Left lobe of liver (tissue), 2 donors: Measurements from ENCODE around the gene ASPSCR1. TPM values are rescaled to one million over a fixed set of nuclear protein-coding genes. Genes with fewer than 3 reads are reported as not detected.
"Not testable (repeated sequence)": the region's sequence is repeated elsewhere in the genome, so short reads cannot be mapped to it uniquely, and the experiment has no call there.

ENCODE experiments used
- ATAC-seq: fragments of 200-7000 bp; cut with Tn5 transposase; one replicate; pipeline ENCODE4 v1.9.1; 2020; ENCODE audit warnings: mild to moderate bottlenecking, moderate library complexity
- DNase-seq: peaks from one replicate; pipeline ENCODE4 v3.0.0-alpha.2; 2020; ENCODE audit warnings: low spot score
- total RNA-seq: library from RNA; stranded (reverse); gene quantifications from one replicate; pipeline ENCODE4 v1.2.1, GENCODE V29; 2021
- donor health status: DM: no; HTN: no; CAD: no; lungs with moderate emphysema.
- donor health status: DM: no; HTN: yes; CAD: no.

Gene ASPSCR1
- total RNA-seq, 1 donor from 2014 or later, result 62.9 TPM

DNA sequence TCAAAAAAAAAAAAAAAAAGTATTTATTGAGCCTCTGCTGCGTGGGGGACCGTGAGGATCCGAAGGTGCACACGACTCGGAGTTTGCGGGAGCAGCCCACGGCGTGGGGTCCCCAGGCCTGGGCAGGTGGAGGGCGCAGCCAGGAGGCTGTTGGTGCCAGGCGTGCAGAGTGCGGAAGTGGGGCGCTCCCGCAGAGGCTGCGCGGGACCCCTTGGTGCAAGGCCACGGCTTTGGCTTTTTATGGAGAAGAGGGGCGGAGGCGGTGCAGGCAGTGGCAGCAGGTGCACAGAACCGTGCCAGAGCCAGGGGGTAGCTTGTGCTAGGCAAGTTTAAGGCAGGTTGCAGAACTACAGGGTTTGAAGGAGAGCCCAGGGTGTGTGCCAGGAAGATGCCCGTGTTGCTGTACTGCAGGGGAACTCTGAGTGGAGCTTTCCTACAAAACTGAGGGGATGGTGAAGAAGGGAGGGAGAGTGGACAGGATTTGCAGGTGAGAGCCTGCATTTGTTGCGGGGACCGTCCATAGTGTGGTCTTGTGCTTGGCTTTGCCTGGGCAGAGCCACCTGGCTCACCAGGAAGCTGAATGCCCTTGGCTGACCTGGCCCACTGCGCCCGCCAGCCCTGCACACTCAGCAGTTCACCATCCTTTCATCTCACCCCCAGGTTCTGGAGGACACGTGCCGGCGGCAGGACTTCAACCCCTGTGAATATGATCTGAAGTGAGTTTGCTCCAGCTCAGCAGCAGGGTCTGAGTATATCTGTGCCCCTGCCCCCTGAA, 1.3 kb downstream of the ASPSCR1 start:
- peak; percentile 70 for ATAC-seq
- DNase-seq, result peak; percentile 93

DNA sequence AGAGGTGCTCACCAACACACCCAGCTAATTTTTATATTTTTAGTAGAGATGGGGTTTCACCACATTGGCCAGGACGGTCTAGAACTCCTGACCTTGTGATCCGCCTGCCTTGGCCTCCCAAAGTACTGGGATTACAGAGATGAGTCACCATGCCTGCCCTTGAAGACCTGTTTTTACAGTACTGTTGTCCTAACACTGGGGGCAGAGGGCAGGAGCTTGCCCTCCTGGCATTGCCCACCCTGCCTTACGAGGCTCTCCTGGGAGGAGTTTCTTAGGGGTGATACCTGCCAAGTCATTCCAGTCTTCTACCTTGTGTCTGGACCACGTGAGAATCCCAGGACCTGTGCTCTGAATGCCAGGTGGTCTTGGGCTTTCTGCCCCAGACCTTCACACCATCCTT, 2.7 kb downstream of the ASPSCR1 start:
- no peak for ATAC-seq
- DNase-seq, result no peak

DNA sequence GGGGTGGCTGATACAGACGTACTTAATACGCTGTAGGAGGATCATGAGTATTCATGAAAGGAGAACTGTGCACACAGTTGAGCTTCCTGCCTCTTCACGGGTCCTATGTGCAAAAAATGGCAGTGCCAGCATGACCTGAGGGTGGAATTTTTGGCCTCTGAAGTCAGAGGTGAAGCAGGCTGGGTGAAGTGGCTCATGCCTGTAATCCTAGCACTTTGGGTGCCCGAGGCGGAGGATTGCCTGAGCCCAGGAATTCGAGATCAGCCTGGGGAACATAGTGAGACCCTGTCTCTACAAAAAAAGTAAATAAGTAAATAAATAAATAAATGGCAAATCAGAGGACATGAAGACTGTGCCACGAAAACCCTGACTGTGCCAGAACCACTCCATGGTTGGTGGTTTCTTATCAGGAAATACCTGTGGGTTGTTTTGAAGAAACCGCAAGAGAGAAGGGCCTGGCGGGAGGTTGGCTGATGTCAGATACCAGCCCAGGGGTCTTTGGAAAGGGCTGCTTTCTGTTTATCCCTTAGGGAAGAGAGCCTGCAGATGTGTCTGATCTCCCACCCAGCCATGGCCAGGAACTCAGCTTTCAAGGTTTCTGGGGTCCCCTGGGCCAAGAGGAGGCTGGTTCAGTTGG, 3.4 kb downstream of the ASPSCR1 start:
- DNase-seq (no peak), ATAC-seq (no peak)

DNA sequence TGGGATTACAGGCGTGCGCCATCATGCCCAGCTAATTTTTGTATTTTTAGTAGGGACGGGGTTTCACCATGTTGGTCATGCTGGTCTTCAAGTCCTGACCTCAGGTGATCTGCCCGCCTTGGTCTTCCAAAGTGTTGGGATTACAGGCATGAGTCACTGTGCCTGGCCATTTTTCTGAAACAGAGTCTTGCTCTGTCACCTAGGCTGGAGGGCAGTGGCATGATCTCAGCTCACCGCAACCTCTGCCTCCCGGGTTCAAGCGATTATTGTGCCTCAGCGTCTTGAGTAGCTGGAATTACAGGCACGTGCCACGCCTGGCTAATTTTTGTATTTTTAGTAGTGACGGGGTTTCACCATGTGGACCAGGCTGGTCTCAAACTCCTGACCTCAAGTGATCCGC, 4.1 kb downstream of the ASPSCR1 start:
- not testable (repeated sequence) for DNase-seq, ATAC-seq

DNA sequence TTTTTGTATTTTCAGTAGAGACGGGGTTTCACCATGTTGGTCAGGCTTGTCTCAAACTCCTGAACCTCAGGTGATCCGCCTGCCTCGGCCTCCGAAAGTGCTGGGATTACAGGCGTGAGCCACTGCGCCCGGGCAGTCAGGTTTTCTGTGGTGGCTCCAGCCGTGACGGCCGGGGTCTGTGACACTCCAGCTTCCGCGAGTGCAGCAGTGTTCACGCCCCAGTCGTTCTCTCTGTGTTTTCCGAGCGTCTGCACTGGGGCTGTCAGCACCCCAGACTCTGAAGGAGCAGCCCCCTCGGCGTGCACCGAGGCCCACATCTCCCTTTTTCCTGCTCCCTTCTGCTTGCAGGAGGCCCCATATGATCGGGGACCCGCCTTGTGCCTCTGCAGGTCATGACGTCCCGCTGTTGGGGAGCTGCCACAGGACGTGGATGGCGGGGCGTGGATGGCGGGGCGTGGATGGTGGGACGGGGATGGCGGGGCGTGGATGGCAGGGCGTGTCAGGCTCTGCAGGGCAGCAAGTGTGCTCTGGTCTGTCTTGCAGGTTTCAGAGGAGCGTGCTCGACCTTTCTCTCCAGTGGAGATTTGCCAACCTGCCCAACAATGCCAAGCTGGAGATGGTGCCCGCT, 5.7 kb downstream of the ASPSCR1 start:
- ATAC-seq (no peak), DNase-seq (no peak)

DNA sequence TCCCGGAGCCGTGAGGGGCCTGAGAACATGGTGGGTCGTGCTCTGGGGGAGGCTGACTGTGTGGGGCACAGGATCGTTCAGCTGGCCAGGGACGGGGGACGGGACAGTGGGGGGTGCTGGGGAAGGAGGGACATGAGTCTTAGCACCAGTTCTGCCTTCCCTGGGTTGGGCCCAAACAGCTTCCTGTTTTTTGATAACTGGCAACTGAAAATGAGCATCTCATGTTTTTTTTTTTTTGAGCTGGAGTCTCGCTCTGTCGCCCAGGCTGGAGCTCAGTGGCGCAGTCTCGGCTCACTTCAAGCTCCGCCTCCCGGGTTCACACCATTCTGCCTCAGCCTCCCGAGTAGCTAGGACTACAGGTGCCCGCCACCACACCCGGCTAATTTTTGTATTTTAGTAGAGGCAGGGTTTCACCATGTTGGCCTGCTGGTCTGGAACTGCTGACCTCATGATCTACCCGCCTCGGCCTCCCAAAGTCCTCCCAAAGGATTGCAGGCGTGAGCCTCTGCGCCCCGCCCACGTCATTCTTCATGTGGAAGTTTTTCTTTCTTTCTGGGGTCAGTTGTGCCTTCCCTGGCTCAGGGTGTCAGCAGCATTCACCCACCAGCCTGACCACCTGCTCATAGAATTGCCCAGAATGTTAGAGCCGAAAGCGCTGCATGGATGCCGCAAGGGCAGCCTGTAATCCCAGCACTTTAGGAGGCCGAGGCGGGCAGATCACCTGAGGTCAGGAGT, 6.4 kb downstream of the ASPSCR1 start:
- DNase-seq (no peak), ATAC-seq (no peak)

DNA sequence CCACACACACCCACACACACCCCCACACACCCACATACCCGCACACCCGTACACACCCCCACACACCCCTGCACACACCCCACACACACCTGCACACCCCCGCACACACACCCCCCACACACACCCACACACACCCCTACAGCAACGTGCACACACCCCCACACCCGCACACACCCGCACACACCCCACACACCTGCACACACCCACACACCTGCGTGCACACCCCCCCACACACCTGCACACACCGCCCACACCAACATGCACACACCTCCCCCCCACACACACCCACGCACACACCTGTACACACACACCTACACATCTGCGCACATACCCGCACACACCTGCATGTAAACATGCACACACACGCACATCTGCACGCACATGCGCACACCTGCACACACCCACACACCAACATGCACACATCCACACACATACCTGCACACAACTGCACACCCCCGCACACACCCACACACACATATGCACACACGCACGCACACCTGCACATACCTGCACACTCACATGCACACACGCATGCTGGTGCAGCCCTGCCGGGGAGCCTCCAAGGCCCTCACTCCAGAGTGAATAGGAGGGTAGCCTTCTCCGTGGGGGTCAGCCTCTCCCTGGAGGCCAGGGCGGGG, 7.5 kb downstream of the ASPSCR1 start:
- DNase-seq (no peak), ATAC-seq (no peak)

DNA sequence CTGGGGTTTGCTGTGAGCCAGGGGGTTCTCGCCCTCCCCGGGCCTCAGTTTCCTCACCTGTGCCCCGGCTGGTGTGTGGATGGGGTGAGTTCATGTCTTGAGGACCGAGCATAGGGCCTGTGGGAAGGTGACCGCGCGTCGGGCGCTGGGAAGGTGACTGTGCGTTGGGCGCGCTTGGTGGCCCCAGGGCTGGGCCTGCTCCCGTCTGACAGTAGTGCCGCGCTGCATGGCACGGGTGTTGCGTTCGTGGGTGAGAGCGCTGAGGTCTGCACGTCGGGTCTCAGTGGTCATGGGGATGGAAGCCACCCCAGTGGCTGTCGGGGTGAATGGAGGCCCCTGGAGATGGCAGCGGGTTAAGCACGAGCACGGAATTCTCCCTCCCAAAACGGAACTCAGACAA, 9.2 kb downstream of the ASPSCR1 start:
- ATAC-seq, result no peak
- no peak for DNase-seq

DNA sequence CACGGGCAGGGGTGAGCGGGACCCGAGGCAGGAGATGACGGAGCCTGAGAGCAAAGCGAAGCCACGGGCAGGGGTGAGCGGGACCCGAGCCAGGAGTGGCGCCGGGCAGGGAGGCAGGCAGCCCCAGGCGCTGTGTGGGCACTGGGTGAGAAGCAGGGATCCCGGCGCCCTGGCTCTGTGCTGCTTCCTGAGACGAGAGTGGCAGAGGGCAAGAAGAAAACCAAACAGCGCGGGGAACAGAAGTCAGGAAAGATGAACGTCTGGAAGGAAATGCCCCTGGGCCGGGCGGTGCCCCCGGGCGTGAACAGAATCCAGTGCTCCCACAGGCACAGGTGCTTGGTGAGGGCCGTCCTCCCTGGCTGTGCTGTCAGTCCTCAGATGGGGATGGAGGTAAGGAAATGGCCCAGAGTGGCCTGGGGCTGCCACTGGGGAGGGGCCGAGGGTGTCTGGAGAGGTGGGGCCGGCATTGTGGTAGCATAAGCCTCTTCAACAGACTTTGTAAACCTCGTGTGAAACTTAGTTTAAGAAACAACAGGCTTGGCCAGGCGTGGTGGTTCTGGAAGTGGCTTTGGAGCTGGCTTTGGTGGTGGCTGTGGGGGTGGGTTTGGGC, 9.8 kb downstream of the ASPSCR1 start:
- DNase-seq (no peak), ATAC-seq (no peak)

DNA sequence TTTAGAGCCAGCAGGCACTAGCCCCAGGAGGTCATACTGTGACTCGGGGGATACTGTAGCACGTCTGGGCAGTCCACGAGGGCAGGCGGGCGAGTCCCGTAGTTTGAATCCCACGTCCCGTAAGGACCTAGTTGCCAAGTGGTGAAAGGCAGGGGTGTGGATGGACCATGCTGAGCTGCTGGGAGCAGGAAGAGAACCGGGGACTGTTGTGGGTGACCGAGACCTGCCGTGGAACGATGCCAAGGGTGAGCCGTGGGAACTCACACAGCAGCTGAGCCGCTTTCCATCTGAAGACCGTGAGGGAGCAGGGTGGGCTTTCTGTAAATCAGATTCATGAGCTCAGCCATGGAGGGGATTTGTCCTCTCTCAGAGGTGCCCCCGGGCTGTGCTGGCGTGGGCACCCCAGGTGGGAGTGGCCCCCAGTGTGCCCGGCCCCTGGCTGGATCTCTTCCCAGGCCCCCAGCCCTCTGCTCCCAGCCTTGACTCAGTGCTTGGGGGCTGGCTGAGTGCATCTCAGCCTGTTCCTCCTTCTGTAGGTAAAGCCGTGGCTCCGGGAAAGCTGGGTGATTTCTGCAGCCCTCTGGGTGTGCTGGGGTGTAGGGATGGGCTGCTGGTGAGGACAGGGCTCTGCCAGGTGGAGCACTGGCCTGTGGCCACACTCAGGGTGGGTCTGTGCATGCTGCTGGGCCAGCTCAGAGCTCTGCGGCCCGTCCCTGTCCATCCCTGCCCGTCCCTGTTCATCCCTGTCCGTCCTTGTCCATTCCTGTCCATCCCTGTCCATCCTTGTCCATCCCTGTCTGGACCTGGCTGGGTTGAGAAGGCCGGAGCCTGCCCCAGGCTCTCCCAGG, 13.6 kb downstream of the ASPSCR1 start:
- ATAC-seq (no peak), DNase-seq (no peak)

DNA sequence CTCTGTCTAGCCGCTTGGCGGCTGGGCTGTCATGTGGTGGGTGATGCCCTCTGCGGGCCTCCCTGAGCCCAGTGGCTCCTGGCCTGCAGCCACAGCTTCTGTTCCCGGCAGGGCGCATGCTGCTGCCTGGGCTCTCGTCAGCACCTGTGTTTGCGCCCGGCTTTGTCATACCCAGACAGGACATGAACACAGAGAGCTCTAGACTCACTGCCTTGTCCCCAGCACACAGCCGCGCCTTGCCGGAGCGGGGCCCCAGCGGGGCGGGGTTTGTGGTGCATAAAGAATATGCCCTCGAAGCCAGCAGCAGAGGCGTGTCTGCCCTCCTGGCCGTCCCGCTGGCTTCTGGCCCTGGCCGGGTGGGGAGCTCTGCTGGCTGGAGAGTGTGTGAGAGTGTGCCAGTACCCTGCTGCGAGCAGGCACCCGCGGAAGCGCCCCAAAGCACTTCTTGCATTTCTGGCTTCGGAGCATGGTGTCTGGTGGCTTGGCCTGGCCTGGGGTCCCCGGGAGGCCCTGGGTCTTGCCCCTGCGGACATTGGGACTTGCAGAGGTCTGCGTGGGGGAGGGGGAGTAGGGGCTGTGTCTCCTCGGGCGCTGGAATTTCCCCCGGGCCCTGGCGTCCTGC, 14.4 kb downstream of the ASPSCR1 start:
- peak; percentile 94 for DNase-seq
- ATAC-seq, result peak; percentile 91

DNA sequence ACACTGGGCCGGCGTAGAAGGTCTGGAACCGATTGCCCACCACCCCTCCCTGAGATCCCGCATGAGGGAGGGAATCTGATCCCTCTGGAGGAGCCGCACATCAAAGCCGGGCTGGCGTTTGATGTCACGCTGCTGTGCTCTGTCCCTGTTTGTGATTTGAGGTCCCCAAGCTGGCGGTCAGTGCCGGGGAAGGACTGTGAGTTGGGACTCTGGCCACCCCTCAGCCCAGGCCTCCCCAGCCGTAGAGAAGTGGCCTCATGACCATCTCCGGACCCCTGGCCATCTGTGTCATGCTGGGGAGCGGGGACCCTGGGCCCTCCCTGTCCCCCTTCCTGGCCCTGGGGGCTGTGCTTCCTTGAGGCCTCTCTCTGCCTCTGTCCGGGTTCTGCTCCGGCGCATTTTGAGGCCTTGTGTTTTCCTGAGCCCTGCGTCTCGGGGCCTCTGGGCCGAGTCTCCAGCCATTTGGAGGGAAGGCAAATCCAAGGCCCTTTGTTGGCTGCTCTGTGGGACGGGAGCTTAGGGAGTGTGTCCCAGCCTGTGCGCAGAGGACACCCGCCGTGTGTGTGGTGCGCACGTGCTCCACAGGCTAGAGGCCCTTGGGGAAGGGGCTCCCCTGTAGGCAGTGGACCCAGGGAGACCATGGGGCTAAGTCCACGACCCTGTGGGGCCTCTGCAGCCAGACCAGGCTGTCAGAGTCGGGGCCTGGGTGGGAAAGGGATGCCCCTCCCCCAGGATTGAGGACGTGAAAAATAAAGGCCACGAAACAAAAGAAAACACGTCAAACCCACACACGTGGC, 15.1 kb downstream of the ASPSCR1 start:
- no peak for DNase-seq

DNA sequence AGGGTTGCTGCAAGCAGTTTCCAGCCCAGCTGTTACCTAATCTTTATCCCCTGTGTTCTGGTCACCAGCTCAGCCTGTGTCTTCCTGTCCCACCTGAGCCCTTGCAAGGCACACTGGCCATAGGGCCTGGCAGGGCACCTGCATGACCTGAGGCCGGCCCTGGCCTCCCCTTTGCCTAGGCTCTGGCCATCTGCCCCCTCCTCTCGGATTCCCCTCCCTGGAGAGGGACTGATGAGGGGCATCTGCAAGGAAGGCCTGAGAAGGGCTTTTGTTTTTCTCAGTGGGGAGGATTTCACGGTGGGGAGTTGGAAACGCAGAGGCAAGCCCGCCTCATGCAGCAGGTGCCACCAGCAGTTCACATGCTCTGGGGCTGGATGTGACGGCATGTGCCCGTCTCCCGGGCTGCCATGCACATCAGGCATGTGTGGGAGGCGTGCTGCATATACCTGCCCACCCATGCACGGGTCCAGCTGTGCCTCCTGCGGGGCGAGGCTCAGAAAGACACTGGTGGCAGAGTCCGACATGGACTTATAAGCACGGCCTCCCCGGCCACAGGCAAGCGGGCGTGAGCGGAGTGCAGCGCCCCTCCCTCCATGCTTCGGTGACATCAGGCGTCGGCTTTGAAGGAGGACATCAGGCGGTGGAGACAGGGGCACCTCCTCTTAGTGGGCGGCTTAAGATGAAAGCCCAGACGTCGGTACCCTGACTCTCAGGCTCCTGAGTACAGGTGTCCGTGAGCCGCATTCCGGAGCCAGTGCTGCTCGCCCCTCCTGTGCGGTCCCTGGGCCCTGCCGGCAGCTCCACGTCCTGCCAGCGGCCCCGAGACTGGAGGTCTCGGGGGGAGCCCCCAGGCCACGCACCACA, 16.5 kb downstream of the ASPSCR1 start:
- no peak for ATAC-seq
- no peak for DNase-seq

More for the DNA sequence above, 15.1 kb downstream of the ASPSCR1 start:
- no peak for ATAC-seq

DNA sequence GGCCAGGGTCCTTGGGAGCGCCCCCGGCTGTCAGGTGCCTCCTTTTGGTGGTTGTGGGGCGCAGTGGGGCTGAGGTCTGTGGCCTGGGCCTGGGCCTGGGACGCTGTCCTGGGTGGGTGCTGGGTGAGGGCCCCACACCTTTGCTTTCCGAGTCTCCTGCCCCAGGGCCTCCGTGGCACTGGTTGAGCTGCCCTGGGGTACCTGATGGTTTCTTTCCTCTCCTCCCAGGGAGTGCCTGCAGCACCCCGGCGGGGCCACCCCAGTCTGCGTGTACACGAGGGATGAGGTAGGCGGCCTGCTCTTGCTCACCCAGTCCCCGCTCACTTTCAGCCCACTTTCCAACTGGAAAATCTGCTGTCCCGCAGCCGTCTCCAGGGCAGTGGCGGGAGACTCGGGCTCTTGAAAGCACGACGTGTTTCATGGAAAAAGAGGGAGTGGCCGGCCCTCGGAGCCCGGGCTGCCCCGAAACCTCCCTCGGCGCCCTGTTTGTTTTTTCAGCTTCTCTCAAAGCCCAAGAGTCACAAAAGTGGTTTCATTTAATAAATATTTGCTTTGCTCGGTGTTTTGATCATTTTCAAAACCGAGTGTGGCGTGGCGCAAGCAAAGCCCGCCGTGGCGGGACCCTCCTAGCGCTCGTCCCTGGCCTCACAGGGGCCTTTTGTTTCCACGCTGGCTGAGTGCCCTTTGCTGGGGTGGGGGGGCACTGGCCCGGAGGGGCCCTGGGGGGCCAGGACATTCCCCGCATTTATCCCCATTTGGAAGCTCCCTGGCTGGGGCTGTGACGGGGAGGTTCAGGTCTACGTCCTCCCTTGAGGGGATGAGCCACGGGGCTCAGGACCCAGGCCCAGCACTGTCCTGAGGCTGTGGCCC, 17.4 kb downstream of the ASPSCR1 start:
- no peak for ATAC-seq

DNA sequence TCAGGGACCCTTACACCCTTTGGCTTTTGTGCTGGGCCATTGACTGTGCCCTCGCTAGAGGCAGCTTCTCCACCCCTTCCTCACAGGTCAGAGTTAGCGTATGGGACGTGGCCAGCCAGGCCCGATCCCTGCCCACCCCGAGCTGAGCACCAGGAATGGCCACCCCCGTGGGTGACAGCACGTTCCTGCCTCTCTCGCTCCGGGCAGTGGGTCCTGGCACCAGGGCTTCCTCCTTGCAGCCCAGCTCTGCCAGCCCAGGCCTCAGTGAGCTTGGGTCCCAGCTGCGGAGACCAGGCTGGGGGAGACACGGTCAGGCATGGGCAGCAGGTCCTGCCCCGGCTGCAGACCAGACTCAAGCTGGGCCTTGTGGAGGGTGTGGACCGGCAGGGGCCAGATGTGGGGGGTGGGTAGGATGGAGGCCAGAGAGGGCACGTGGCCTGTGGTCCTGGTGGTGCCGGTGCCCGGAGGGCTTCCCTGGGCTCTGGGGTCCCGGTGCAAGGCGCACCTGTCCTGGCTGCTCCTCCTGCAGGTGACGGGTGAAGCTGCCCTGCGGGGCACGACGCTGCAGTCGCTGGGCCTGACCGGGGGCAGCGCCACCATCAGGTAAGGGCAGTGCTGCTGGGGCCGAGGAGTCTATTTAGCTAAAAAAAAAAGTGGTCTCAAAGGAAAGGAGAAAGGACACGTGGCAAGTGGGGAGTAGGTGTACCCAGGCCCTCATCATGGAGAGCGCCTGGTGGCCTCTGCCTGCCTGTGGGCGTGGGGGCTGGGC, 18.2 kb downstream of the ASPSCR1 start:
- no peak for ATAC-seq
- no peak for DNase-seq

More for the DNA sequence above, 17.4 kb downstream of the ASPSCR1 start:
- DNase-seq, result no peak
